ENCODE data around the gene NHLH1.

DNA sequence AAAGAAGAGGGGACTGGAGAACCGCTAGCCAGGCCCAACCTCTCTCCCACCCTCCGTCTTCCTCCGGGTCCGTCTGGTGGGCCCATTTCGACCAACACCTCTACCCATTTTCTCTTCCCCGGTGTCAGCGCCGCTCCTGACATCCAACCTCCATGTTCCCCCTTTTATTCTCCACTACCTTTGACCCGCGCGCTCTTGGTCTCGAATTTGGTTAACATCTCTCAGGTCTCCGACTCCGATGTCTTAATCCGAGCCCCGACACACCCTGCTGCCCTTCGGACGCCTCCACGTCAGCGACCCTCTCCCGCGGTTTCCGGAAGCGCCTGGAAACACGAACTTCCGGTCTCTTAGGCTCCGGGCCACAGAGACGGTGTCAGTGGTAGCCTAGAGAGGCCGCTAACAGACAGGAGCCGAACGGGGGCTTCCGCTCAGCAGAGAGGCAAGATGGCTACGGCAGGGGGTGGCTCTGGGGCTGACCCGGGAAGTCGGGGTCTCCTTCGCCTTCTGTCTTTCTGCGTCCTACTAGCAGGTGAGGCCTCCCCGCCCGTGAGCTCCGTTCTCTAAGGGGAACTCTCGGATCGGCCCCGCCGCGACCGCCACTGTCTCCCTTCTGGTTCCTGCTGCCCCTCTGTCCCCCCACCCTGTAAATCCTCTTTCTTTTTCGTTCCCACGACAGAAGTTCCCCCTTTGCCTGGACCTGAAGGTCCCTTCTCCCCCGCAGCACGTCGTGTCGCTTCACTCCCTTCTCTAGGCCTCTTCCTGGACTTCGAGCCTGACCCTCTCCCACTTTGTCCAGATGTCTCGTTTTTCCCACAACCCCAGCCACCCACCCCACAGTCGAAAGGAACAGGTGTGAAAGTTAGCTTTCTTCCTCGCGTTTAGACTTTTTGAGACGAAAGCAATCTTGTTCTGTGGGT is 23.7 kb upstream of the NHLH1 start, which contains the start of the genes COPA and NCSTN:
- TF ChIP-seq, protein P1, sequence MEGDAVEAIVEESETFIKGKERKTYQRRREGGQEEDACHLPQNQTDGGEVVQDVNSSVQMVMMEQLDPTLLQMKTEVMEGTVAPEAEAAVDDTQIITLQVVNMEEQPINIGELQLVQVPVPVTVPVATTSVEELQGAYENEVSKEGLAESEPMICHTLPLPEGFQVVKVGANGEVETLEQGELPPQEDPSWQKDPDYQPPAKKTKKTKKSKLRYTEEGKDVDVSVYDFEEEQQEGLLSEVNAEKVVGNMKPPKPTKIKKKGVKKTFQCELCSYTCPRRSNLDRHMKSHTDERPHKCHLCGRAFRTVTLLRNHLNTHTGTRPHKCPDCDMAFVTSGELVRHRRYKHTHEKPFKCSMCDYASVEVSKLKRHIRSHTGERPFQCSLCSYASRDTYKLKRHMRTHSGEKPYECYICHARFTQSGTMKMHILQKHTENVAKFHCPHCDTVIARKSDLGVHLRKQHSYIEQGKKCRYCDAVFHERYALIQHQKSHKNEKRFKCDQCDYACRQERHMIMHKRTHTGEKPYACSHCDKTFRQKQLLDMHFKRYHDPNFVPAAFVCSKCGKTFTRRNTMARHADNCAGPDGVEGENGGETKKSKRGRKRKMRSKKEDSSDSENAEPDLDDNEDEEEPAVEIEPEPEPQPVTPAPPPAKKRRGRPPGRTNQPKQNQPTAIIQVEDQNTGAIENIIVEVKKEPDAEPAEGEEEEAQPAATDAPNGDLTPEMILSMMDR (IDR thresholded peaks at IDR 0.05; ENCODE audit: low read depth, low read length), result no peak
- peak; percentile 58 for TF ChIP-seq POLR2A (IDR thresholded peaks at IDR 0.05; ENCODE audit: extremely low read depth, insufficient read length)
